ENCODE results near the gene NMT1. TPM values are rescaled to one million over a fixed set of nuclear protein-coding genes. Genes with fewer than 3 reads are reported as not detected.

Gene NMT1
- total and polyA plus RNA-seq, 2 of the 13 experiments (the other 11 are each of a cell fraction or from before 2014, with no cell fraction given): 75.7 to 142 TPM

DNA sequence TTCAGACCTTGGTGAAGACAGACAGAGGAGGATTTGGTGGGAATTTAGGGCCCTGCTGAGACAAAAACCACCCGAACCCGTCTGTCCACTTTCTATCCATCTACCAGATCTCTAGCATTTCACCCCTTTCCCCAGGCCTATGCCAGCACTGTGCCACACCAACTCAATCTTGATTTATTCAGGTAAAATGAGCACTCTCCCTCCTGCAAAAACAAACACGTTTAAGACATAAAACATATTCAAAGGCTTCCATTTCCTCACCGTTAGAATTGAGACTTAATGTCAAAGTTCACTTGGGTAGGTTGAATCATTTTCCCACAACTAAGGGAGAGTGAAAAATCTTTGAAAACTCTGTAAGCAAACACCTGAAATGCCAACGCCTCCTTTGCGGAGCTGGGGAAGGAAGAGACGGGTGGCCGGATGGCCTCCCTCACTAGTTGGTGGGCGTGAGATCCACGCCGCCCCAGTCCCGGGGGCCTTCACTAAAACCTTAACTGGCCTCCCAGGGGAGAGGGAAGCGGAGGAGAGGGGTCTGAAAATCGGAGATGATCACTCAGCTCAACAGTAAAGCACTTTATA, 10.5 kb upstream of the NMT1 start (continued):
- TF ChIP-seq ATRX (CRISPR knock-in tag; IDR thresholded peaks at IDR 0.05; ENCODE audit: borderline replicate concordance): 0 out of 2 replicates have a peak, but pooled peaks have one; percentile 24
- TF ChIP-seq ZFP82 (CRISPR knock-in tag; IDR thresholded peaks at IDR 0.05; ENCODE audit: borderline replicate concordance): no peak
- 0 out of 2 replicates have a peak, but pooled peaks have one; percentile 58 for TF ChIP-seq ZSCAN30 (CRISPR knock-in tag; IDR thresholded peaks at IDR 0.05)
- TF ChIP-seq ZNF674 (CRISPR knock-in tag; IDR thresholded peaks at IDR 0.05; ENCODE audit: low read depth): no peak
- no peak for TF ChIP-seq FOXK2 (IDR thresholded peaks at IDR 0.05)
- TF ChIP-seq ZNF598 (CRISPR knock-in tag; IDR thresholded peaks at IDR 0.05; ENCODE audit: borderline replicate concordance): no peak
- TF ChIP-seq, protein P1, sequence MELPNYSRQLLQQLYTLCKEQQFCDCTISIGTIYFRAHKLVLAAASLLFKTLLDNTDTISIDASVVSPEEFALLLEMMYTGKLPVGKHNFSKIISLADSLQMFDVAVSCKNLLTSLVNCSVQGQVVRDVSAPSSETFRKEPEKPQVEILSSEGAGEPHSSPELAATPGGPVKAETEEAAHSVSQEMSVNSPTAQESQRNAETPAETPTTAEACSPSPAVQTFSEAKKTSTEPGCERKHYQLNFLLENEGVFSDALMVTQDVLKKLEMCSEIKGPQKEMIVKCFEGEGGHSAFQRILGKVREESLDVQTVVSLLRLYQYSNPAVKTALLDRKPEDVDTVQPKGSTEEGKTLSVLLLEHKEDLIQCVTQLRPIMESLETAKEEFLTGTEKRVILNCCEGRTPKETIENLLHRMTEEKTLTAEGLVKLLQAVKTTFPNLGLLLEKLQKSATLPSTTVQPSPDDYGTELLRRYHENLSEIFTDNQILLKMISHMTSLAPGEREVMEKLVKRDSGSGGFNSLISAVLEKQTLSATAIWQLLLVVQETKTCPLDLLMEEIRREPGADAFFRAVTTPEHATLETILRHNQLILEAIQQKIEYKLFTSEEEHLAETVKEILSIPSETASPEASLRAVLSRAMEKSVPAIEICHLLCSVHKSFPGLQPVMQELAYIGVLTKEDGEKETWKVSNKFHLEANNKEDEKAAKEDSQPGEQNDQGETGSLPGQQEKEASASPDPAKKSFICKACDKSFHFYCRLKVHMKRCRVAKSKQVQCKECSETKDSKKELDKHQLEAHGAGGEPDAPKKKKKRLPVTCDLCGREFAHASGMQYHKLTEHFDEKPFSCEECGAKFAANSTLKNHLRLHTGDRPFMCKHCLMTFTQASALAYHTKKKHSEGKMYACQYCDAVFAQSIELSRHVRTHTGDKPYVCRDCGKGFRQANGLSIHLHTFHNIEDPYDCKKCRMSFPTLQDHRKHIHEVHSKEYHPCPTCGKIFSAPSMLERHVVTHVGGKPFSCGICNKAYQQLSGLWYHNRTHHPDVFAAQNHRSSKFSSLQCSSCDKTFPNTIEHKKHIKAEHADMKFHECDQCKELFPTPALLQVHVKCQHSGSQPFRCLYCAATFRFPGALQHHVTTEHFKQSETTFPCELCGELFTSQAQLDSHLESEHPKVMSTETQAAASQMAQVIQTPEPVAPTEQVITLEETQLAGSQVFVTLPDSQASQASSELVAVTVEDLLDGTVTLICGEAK (IDR thresholded peaks at IDR 0.05): no peak
- TF ChIP-seq, protein P1 (CRISPR knock-in tag; IDR thresholded peaks at IDR 0.05): no peak; the same call in 1 of the 2 replicates
- TF ChIP-seq SP2 (CRISPR knock-in tag; IDR thresholded peaks at IDR 0.05): no peak
- TF ChIP-seq, protein P2, sequence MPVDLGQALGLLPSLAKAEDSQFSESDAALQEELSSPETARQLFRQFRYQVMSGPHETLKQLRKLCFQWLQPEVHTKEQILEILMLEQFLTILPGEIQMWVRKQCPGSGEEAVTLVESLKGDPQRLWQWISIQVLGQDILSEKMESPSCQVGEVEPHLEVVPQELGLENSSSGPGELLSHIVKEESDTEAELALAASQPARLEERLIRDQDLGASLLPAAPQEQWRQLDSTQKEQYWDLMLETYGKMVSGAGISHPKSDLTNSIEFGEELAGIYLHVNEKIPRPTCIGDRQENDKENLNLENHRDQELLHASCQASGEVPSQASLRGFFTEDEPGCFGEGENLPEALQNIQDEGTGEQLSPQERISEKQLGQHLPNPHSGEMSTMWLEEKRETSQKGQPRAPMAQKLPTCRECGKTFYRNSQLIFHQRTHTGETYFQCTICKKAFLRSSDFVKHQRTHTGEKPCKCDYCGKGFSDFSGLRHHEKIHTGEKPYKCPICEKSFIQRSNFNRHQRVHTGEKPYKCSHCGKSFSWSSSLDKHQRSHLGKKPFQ (CRISPR knock-in tag; IDR thresholded peaks at IDR 0.05; ENCODE audit: insufficient replicate concordance): no peak
- TF ChIP-seq, protein P3, sequence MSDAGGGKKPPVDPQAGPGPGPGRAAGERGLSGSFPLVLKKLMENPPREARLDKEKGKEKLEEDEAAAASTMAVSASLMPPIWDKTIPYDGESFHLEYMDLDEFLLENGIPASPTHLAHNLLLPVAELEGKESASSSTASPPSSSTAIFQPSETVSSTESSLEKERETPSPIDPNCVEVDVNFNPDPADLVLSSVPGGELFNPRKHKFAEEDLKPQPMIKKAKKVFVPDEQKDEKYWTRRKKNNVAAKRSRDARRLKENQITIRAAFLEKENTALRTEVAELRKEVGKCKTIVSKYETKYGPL (CRISPR knock-in tag; IDR thresholded peaks at IDR 0.05): no peak
- 0 out of 2 replicates have a peak, but pooled peaks have one; percentile 9 for TF ChIP-seq HOXA3 (CRISPR knock-in tag; IDR thresholded peaks at IDR 0.05)
- TF ChIP-seq NBN (conservative IDR thresholded peaks at IDR 0.05): no peak
- 0 out of 2 replicates have a peak, but pooled peaks have one; percentile 42 for TF ChIP-seq REL (CRISPR knock-in tag; conservative IDR thresholded peaks at IDR 0.05)
- no peak for TF ChIP-seq PITX1 (CRISPR knock-in tag; IDR thresholded peaks at IDR 0.05)
- no peak for TF ChIP-seq EP300 (IDR thresholded peaks at IDR 0.05; ENCODE audit: low read depth in 2 of 2, low read length in 2 of 2)
- TF ChIP-seq EP300 (CRISPR knock-in tag; IDR thresholded peaks at IDR 0.05; ENCODE audit: borderline replicate concordance): no peak
- no peak for TF ChIP-seq ZNF839 (CRISPR knock-in tag; IDR thresholded peaks at IDR 0.05; ENCODE audit: borderline replicate concordance)
- TF ChIP-seq PTBP1 (IDR thresholded peaks at IDR 0.05; ENCODE audit: low read depth, low read length, poor library complexity, severe bottlenecking): no peak
- no peak for TF ChIP-seq FOXC1 (CRISPR knock-in tag; IDR thresholded peaks at IDR 0.05; ENCODE audit: borderline replicate concordance)

All from HepG2 (cell line).